ENCODE measurements around the gene R3HDM4.

GRCh38 chr19:903266-903797 is 9.7 kb downstream of the R3HDM4 start:
- TF ChIP-seq CTCF (IDR thresholded peaks at IDR 0.05; ENCODE audit: insufficient read depth, low read length, poor library complexity, severe bottlenecking) (no peak), EZH2phosphoT487 (conservative IDR thresholded peaks at IDR 0.05; ENCODE audit: low read length) (no peak)
